MM.1S (cell line): Measurements from ENCODE around the gene NUP98.
A peak's percentile ranks its signal among the peaks of the same experiment; 100 is the strongest.

Experiments
- DNase-seq: peaks from one replicate; pipeline ENCODE4 v3.0.0-alpha.2; 2015
- H2AFZ ChIP-seq: fragments of 300-600 bp; sonication (generic); 2 replicates; pipeline ENCODE4 v1.6.0; 2016; ENCODE audit warnings: antibody characterized with exemption, low read length
- H3F3A ChIP-seq: fragments of 300-600 bp; sonication (generic); 2 replicates; pipeline ENCODE4 v1.6.1; 2016; ENCODE audit warnings: mild to moderate bottlenecking, antibody characterized with exemption, low read length, moderate library complexity, mixed read lengths; ENCODE audit not compliant: insufficient read depth
- H3K27ac ChIP-seq: fragments of 300-600 bp; sonication (generic); 2 replicates; pipeline ENCODE4 v1.5.1; 2016; ENCODE audit warnings: mild to moderate bottlenecking, low read length
- H3K27me3 ChIP-seq: fragments of 300-600 bp; sonication (generic); replicated peaks from 2 replicates; pipeline ENCODE4 v1.6.0; 2016; ENCODE audit warnings: low read length; ENCODE audit not compliant: insufficient read depth
- H3K36me3 ChIP-seq: fragments of 300-600 bp; sonication (generic); replicated peaks from 2 replicates; pipeline ENCODE4 v1.6.1; 2016; ENCODE audit warnings: mild to moderate bottlenecking, low read length, mixed read lengths; ENCODE audit not compliant: insufficient read depth
- H3K4me1 ChIP-seq: fragments of 300-600 bp; sonication (generic); 2 replicates; pipeline ENCODE4 v1.6.1; 2016; ENCODE audit warnings: low read length, mixed read lengths
- H3K4me2 ChIP-seq: fragments of 300-600 bp; sonication (generic); 2 replicates; pipeline ENCODE4 v1.6.0; 2016; ENCODE audit warnings: low read depth, low read length
- H3K4me3 ChIP-seq: fragments of 300-600 bp; sonication (generic); 2 replicates; pipeline ENCODE4 v1.5.1; 2016; ENCODE audit warnings: low read length, mixed read lengths
- H3K79me2 ChIP-seq: fragments of 300-600 bp; sonication (generic); 2 replicates; pipeline ENCODE4 v1.6.1; 2016; ENCODE audit warnings: mixed run types, low read length, mixed read lengths
- H3K9ac ChIP-seq: fragments of 300-600 bp; sonication (generic); 2 replicates; pipeline ENCODE4 v1.6.1; 2016; ENCODE audit warnings: low read length, mixed read lengths
- H3K9me2 ChIP-seq: fragments of 300-600 bp; sonication (generic); replicated peaks from 2 replicates; pipeline ENCODE4 v1.6.1; 2016; ENCODE audit warnings: mild to moderate bottlenecking, low read length, mixed read lengths; ENCODE audit not compliant: insufficient read depth
- H3K9me3 ChIP-seq: fragments of 300-600 bp; sonication (generic); replicated peaks from 2 replicates; pipeline ENCODE4 v1.6.1; 2016; ENCODE audit warnings: mild to moderate bottlenecking, low read length, mixed read lengths; ENCODE audit not compliant: insufficient read depth
- H4K20me1 ChIP-seq: fragments of 300-600 bp; sonication (generic); 2 replicates; pipeline ENCODE4 v1.6.1; 2016; ENCODE audit warnings: mild to moderate bottlenecking, low read length, moderate library complexity, mixed read lengths; ENCODE audit not compliant: insufficient read depth
- CTCF ChIP-seq: fragments of 300-600 bp; sonication (generic); IDR thresholded peaks from 2 replicates; pipeline ENCODE4 v1.5.1; 2016; ENCODE audit warnings: antibody characterized with exemption, low read length, mixed read lengths
- EZH2 ChIP-seq: fragments of 300-600 bp; sonication (generic); optimal IDR thresholded peaks from 2 replicates; pipeline ENCODE3; 2017; ENCODE audit warnings: low read depth, mild to moderate bottlenecking, antibody characterized with exemption, low read length, mixed read lengths
- EZH2phosphoT487 ChIP-seq: fragments of 300-600 bp; sonication (generic); IDR thresholded peaks from 2 replicates; pipeline ENCODE4 v1.6.1; 2018; ENCODE audit warnings: antibody characterized with exemption, low read length

Gene NUP98

DNA sequence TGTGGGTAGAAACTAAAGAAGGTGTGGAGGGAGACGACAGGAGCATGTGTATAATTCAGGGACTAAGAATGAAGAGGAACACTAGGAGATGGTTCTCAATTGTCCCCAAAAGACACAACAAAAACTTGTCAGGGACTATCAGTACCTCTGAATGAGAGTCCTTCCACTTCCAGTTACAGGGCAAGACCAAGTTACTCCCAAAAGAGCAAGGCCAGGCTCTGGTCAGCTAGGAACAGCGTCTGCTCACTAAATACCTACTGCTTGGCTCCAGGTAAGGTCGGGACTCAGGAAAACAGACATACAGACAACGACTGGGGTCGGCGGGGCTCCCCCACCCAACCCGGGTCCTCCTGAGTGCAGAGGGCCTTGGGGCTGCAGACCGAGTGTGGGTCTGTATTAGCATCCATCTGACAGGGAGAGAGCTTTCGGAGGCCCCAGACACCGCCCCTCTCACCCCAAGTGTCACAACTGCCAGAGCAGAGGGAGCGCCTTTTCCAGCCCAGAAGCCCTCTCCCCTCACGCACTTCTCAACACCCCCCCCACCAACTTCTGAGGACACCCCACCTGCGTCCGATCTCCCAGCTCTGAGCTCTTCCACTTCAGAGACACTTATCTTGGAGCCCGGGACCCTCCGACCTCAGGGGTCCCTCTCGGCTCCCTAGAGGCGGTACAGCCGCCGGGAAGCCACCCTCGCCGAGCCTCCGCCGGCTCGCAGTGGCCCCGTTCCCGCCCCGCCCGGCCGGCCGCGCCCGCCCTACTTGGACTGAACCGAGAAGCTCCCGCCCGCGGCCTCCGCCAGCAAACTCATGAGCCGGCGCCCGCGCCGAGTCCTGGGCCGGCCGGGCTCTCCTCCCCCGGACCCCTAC, 42.9 kb upstream of the NUP98 start:
- no peaks in the 10 kb centered on the region for H3K9me3 ChIP-seq
- peak overlapping the region; percentile 71 for H3K4me3 ChIP-seq
- H3K79me2 ChIP-seq: peaks cover 54% of the 10 kb centered on the region
- peak overlapping the region; percentile 97 for H3K9ac ChIP-seq
- H4K20me1 ChIP-seq: 0 out of 2 replicates have a peak, but pooled peaks cover 4% of the 10 kb centered on the region
- no peaks in the 10 kb centered on the region for H3K9me2 ChIP-seq
- no peak for DNase-seq
- H3K4me1 ChIP-seq: peaks cover 34% of the 10 kb centered on the region
- no peaks in the 10 kb centered on the region for H3K27me3 ChIP-seq
- TF ChIP-seq EZH2: no peak
- TF ChIP-seq CTCF: no peak
- no peak for TF ChIP-seq EZH2phosphoT487
- peak overlapping the region; percentile 57; the same call in 1 of the 2 replicates for H2AFZ ChIP-seq
- H3K36me3 ChIP-seq: no peaks in the 10 kb centered on the region; the same call in 1 of the 2 replicates
- H3F3A ChIP-seq: peaks cover 7% of the 10 kb centered on the region
- peak overlapping the region; percentile 87 for H3K4me2 ChIP-seq
- peak overlapping the region; percentile 29; the same call in 1 of the 2 replicates for H3K27ac ChIP-seq

DNA sequence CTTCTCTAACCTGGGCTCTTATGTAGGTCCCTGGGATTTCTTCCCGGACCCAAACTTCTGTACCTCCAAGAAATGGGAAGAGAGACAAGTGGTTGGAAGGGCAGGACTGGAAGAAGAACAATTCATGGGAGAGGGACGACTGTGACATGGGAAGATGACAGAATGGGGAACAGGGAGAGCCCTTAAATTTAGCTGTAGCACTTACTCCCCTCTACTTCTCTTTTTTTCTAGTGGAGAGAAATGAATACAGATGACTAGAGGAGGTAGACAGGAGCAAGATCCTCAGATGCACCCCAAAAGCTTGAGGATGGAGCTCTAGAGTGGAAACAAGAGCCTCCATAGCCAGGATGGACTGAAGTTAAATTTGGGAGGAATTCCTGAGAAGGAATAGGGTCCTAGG, 41.1 kb upstream of the NUP98 start:
- Histone ChIP-seq H3K36me3 (no peaks in the 10 kb centered on the region; the same call in 1 of the 2 replicates), H4K20me1 (0 out of 2 replicates have a peak, but pooled peaks cover 4% of the 10 kb centered on the region), H3K79me2 (peaks cover 71% of the 10 kb centered on the region), H3K27ac (no peak overlapping the region), H3K27me3 (no peaks in the 10 kb centered on the region), H3K9ac (no peak overlapping the region), H3K4me1 (peaks cover 34% of the 10 kb centered on the region), H3F3A (peaks cover 7% of the 10 kb centered on the region), H3K4me2 (no peak overlapping the region), H3K4me3 (no peak overlapping the region), H3K9me3 (no peaks in the 10 kb centered on the region), H2AFZ (no peak overlapping the region), H3K9me2 (no peaks in the 10 kb centered on the region)
- TF ChIP-seq EZH2phosphoT487: no peak
- no peak for TF ChIP-seq EZH2
- no peak for TF ChIP-seq CTCF
- no peak for DNase-seq

DNA sequence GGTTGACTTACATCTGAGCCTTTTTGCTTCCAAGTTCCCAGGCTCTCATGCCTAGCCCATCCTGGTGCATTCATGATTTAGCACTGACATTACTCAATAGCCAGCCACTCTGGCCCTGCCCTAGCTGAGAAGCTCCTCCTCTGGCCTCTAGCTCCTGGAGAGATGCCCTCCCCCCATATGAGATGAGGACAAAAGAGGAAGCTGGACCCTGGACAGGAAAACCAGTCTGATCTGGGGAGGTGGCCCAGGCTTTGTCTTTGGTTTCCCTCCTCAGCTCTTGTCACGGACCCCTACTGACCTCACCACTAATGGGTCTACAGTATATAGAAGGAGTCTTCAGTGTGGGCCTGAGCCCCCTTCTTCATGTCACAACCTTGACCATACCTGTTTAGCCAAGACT, 40.4 kb upstream of the NUP98 start:
- H3K27me3 ChIP-seq: no peaks in the 10 kb centered on the region
- H3K27ac ChIP-seq: no peak overlapping the region
- peaks cover 34% of the 10 kb centered on the region for H3K4me1 ChIP-seq
- H2AFZ ChIP-seq: no peak overlapping the region
- H3K9me3 ChIP-seq: no peaks in the 10 kb centered on the region
- TF ChIP-seq CTCF (no peak), EZH2 (no peak), EZH2phosphoT487 (no peak)
- H3K36me3 ChIP-seq: no peaks in the 10 kb centered on the region; the same call in 1 of the 2 replicates
- DNase-seq: no peak
- H3K4me2 ChIP-seq: no peak overlapping the region
- no peaks in the 10 kb centered on the region for H3K9me2 ChIP-seq
- no peak overlapping the region for H3K4me3 ChIP-seq
- H3F3A ChIP-seq: peaks cover 7% of the 10 kb centered on the region
- H3K9ac ChIP-seq: no peak overlapping the region
- H3K79me2 ChIP-seq: peaks cover 78% of the 10 kb centered on the region
- H4K20me1 ChIP-seq: 0 out of 2 replicates have a peak, but pooled peaks cover 4% of the 10 kb centered on the region
